SK-N-SH treated with all-trans-retinoic acid at 6 μM for 48 hours (cell line): ENCODE data around the gene DENND1A.

ENCODE experiments used
- ATAC-seq: fragments of 200-7000 bp; cut with Tn5 transposase; 3 replicates; pipeline ENCODE4 v1.9.1; 2020; ENCODE audit warnings: mild to moderate bottlenecking, moderate library complexity
- ARNTL ChIP-seq: fragments of 450-650 bp; formaldehyde crosslinking; IDR thresholded peaks from 2 replicates; pipeline ENCODE4 v1.5.0; 2020; ENCODE audit warnings: low read depth, mild to moderate bottlenecking, moderate library complexity, borderline replicate concordance
- BACH2 ChIP-seq: fragments of 250-450 bp; sonication (Bioruptor Pico); IDR thresholded peaks from 2 replicates; pipeline ENCODE4 v1.9.0; 2021; ENCODE audit warnings: mild to moderate bottlenecking, borderline replicate concordance
- CSDC2 ChIP-seq: fragments of 250-450 bp; sonication (Bioruptor Pico); IDR thresholded peaks from 2 replicates; pipeline ENCODE4 v1.5.0; 2020; ENCODE audit warnings: mild to moderate bottlenecking, moderate library complexity
- ESRRG ChIP-seq: fragments of 250-450 bp; sonication (Bioruptor Pico); IDR thresholded peaks from 2 replicates; pipeline ENCODE4 v1.6.1; 2021; ENCODE audit warnings: mild to moderate bottlenecking
- GLIS3 ChIP-seq: fragments of 250-450 bp; sonication (Bioruptor Pico); IDR thresholded peaks from 2 replicates; pipeline ENCODE4 v1.5.0; 2020; ENCODE audit warnings: mild to moderate bottlenecking, moderate library complexity
- ISL1 ChIP-seq: fragments of 250-450 bp; sonication (Bioruptor Pico); IDR thresholded peaks from 2 replicates; pipeline ENCODE4 v2.1.2; 2022; ENCODE audit warnings: mild to moderate bottlenecking, moderate library complexity
- OSR1 ChIP-seq: fragments of 250-450 bp; sonication (Bioruptor Pico); IDR thresholded peaks from 2 replicates; pipeline ENCODE4 v1.8.0; 2022; ENCODE audit warnings: moderate library complexity, mild to moderate bottlenecking, inconsistent platforms
- PATZ1 ChIP-seq: fragments of 250-450 bp; sonication (Bioruptor Pico); IDR thresholded peaks from 2 replicates; pipeline ENCODE4 v1.8.0; 2020; ENCODE audit warnings: mild to moderate bottlenecking, moderate library complexity, borderline replicate concordance
- POU6F1 ChIP-seq: fragments of 250-450 bp; sonication (Bioruptor Pico); IDR thresholded peaks from 2 replicates; pipeline ENCODE4 v1.8.0; 2021; ENCODE audit warnings: low read depth, mild to moderate bottlenecking, moderate library complexity, borderline replicate concordance
- PPARA ChIP-seq: fragments of 250-450 bp; sonication (Bioruptor Pico); IDR thresholded peaks from 2 replicates; pipeline ENCODE4 v1.5.0; 2020; ENCODE audit warnings: mild to moderate bottlenecking, borderline replicate concordance
- SNAI2 ChIP-seq: fragments of 250-450 bp; sonication (Bioruptor Pico); IDR thresholded peaks from 2 replicates; pipeline ENCODE4 v1.5.0; 2020; ENCODE audit warnings: mild to moderate bottlenecking, moderate library complexity
- TCF4 ChIP-seq: fragments of 250-450 bp; sonication (Bioruptor Pico); IDR thresholded peaks from 2 replicates; pipeline ENCODE4 v1.8.0; 2021; ENCODE audit warnings: mild to moderate bottlenecking, moderate library complexity, borderline replicate concordance
- TOX ChIP-seq: fragments of 250-450 bp; sonication (Bioruptor Pico); IDR thresholded peaks from 2 replicates; pipeline ENCODE4 v1.8.0; 2021; ENCODE audit warnings: mild to moderate bottlenecking, moderate library complexity, borderline replicate concordance
- ZC3H10 ChIP-seq: fragments of 250-450 bp; sonication (Bioruptor Pico); IDR thresholded peaks from 2 replicates; pipeline ENCODE4 v1.5.1; 2021; ENCODE audit warnings: mild to moderate bottlenecking, moderate library complexity
- ZFP3 ChIP-seq: fragments of 250-450 bp; sonication (Bioruptor Pico); IDR thresholded peaks from 2 replicates; pipeline ENCODE4 v1.5.0; 2020; ENCODE audit warnings: mild to moderate bottlenecking, moderate library complexity
- ZFP30 ChIP-seq: fragments of 450-650 bp; formaldehyde crosslinking; IDR thresholded peaks from 2 replicates; pipeline ENCODE4 v1.5.0; 2022; ENCODE audit warnings: mild to moderate bottlenecking, moderate library complexity
- ZNF565 ChIP-seq: fragments of 450-650 bp; formaldehyde crosslinking; conservative IDR thresholded peaks from 2 replicates; pipeline ENCODE4 v1.5.0; 2020; ENCODE audit warnings: low read depth, mild to moderate bottlenecking, moderate library complexity
- ZNF70 ChIP-seq: fragments of 450-650 bp; formaldehyde crosslinking; IDR thresholded peaks from 2 replicates; pipeline ENCODE4 v1.5.0; 2020; ENCODE audit warnings: mild to moderate bottlenecking, moderate library complexity
- ZNF8 ChIP-seq: fragments of 450-650 bp; formaldehyde crosslinking; IDR thresholded peaks from 2 replicates; pipeline ENCODE4 v1.5.0; 2020; ENCODE audit warnings: mild to moderate bottlenecking, moderate library complexity
- TF ChIP-seq, protein P1 (sequence below): fragments of 250-450 bp; sonication (Bioruptor Pico); IDR thresholded peaks from 2 replicates; pipeline ENCODE4 v1.5.1; 2020; ENCODE audit warnings: low read depth, mild to moderate bottlenecking, moderate library complexity
- TF ChIP-seq, protein P2 (sequence below): fragments of 250-450 bp; sonication (Bioruptor Pico); IDR thresholded peaks from 2 replicates; pipeline ENCODE4 v1.5.0; 2020; ENCODE audit warnings: mild to moderate bottlenecking, moderate library complexity
- TF ChIP-seq, protein P3 (sequence below): fragments of 250-450 bp; sonication (Bioruptor Pico); IDR thresholded peaks from 2 replicates; pipeline ENCODE4 v1.5.1; 2021; ENCODE audit warnings: mild to moderate bottlenecking, moderate library complexity

The DENND1A gene

DNA sequence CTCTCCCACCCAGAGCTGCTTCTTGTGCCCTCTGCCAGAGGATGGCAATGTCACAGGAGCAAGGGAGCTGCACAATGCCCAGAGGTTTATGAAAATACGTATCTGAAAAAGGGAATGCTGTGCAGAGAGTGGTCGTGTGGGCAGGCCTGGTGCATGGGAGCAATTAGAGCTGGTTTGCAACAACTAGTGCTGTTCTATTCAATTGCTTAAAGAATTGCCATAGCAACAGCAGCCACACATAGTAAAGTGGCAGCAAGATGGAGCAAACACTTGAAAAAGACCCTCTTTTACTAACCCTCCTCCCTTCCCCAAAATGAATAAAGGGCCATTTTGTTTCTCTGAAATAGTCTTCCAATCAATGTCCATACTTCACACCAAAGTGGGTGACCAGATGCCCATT lies 407.7 kb downstream of the DENND1A start:
- ATAC-seq, result no peak
- TF ChIP-seq BACH2 (no peak), ESRRG (no peak), PATZ1 (CRISPR knock-in tag) (no peak), ARNTL (CRISPR knock-in tag) (no peak), ZNF565 (CRISPR knock-in tag) (no peak), ZNF70 (no peak), TOX (CRISPR knock-in tag) (no peak), ZFP30 (no peak), PPARA (CRISPR knock-in tag) (no peak), ZNF8 (no peak), ZFP3 (no peak), POU6F1 (CRISPR knock-in tag) (no peak), TCF4 (CRISPR knock-in tag) (no peak), ZC3H10 (CRISPR knock-in tag) (no peak), GLIS3 (CRISPR knock-in tag) (no peak), OSR1 (no peak)
- TF ChIP-seq, protein P1, sequence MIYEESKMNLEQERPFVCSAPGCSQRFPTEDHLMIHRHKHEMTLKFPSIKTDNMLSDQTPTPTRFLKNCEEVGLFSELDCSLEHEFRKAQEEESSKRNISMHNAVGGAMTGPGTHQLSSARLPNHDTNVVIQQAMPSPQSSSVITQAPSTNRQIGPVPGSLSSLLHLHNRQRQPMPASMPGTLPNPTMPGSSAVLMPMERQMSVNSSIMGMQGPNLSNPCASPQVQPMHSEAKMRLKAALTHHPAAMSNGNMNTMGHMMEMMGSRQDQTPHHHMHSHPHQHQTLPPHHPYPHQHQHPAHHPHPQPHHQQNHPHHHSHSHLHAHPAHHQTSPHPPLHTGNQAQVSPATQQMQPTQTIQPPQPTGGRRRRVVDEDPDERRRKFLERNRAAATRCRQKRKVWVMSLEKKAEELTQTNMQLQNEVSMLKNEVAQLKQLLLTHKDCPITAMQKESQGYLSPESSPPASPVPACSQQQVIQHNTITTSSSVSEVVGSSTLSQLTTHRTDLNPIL (CRISPR knock-in tag), result no peak
- TF ChIP-seq, protein P2, sequence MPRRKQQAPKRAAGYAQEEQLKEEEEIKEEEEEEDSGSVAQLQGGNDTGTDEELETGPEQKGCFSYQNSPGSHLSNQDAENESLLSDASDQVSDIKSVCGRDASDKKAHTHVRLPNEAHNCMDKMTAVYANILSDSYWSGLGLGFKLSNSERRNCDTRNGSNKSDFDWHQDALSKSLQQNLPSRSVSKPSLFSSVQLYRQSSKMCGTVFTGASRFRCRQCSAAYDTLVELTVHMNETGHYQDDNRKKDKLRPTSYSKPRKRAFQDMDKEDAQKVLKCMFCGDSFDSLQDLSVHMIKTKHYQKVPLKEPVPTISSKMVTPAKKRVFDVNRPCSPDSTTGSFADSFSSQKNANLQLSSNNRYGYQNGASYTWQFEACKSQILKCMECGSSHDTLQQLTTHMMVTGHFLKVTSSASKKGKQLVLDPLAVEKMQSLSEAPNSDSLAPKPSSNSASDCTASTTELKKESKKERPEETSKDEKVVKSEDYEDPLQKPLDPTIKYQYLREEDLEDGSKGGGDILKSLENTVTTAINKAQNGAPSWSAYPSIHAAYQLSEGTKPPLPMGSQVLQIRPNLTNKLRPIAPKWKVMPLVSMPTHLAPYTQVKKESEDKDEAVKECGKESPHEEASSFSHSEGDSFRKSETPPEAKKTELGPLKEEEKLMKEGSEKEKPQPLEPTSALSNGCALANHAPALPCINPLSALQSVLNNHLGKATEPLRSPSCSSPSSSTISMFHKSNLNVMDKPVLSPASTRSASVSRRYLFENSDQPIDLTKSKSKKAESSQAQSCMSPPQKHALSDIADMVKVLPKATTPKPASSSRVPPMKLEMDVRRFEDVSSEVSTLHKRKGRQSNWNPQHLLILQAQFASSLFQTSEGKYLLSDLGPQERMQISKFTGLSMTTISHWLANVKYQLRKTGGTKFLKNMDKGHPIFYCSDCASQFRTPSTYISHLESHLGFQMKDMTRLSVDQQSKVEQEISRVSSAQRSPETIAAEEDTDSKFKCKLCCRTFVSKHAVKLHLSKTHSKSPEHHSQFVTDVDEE (CRISPR knock-in tag), result no peak
- TF ChIP-seq, protein P3, sequence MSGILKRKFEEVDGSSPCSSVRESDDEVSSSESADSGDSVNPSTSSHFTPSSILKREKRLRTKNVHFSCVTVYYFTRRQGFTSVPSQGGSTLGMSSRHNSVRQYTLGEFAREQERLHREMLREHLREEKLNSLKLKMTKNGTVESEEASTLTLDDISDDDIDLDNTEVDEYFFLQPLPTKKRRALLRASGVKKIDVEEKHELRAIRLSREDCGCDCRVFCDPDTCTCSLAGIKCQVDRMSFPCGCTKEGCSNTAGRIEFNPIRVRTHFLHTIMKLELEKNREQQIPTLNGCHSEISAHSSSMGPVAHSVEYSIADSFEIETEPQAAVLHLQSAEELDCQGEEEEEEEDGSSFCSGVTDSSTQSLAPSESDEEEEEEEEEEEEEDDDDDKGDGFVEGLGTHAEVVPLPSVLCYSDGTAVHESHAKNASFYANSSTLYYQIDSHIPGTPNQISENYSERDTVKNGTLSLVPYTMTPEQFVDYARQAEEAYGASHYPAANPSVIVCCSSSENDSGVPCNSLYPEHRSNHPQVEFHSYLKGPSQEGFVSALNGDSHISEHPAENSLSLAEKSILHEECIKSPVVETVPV, result no peak
- TF ChIP-seq, all 23 proteins: peak for 0

DNA sequence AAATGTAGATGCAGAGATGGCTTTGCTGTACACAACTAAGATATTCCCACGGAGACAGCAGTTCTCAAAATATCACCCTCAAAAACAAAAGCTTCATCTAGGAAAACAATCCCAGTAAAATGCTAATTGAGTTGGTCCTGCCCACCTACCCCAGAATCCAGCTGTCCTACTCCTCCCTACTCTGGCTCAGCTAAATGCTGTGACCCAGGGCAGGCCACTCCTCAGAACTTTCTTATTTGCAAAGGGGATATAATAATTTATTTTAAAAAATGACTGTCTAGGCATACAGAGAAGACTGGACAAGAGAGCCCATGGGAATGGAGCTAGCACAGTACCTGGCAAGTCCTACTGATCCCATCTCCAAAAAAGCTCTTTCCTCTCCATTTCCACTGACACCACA lies 411.6 kb downstream of the DENND1A start:
- TF ChIP-seq, protein P3, result no peak
- no peak for TF ChIP-seq GLIS3 (CRISPR knock-in tag)
- no peak for TF ChIP-seq ZFP3
- no peak for TF ChIP-seq ESRRG
- no peak for TF ChIP-seq ZC3H10 (CRISPR knock-in tag)
- TF ChIP-seq ISL1, result no peak
- no peak for TF ChIP-seq PATZ1 (CRISPR knock-in tag)
- no peak for TF ChIP-seq ZNF70
- no peak for TF ChIP-seq TOX (CRISPR knock-in tag)
- TF ChIP-seq SNAI2 (CRISPR knock-in tag), result no peak
- TF ChIP-seq, protein P2 (CRISPR knock-in tag), result no peak
- TF ChIP-seq TCF4 (CRISPR knock-in tag), result no peak
- no peak for TF ChIP-seq ARNTL (CRISPR knock-in tag)
- TF ChIP-seq OSR1, result no peak
- no peak for TF ChIP-seq CSDC2 (CRISPR knock-in tag)
- TF ChIP-seq PPARA (CRISPR knock-in tag), result no peak
- no peak for ATAC-seq
